HG02623 (cell line): ENCODE data around the gene ATP13A3.

Source experiments
- ATAC-seq: cut with Tn5 transposase; IDR thresholded peaks from one replicate; pipeline ENCODE4 v1.9.1; 2021; ENCODE audit warnings: moderate library complexity; ENCODE audit not compliant: unreplicated experiment

ATP13A3 gene

DNA sequence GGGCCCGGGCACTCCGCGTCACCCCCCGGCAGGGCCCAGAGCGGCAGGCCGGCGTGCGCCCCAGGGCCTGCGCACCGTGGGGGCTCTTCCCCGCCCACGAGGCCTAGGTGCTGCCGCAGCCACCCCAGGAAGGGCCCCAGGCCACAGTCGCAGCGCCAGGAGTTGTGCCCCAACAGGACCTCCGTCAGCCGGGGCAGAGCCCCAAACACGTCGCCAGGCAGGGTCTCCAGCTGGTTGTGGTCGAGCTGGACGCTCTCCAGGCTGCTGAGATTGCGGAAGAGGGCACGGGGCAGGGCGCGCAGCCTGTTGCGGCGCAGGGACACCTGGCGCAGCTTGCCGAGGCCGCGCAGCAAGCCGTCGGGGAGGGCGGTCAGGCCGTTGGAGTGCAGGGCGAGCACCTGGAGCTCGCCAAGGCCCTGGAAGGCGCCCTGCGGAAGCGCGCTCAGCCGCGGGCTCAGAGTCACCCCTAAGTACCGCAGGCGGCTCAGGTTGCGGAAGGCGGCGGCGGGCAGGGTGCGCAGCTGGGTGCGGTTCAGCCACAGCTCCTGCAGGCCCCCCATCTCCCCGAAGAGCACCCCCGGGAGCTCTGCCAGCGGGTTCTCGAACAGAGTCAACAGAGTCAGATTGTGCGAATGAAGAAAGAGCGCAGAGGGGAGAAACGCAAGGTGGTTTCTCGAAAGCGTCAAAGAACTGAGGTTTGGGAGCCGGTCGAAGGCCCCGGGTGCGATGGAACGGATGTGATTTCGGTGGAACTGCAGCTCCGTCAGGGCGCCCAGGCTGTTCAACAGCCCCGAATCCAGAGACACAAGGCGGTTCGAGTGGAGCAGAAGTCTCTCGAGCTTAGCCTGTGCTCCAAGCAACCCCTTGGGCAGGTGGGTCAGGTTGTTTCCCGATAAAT, 89.7 kb downstream of the ATP13A3 start:
- no peak for ATAC-seq

DNA sequence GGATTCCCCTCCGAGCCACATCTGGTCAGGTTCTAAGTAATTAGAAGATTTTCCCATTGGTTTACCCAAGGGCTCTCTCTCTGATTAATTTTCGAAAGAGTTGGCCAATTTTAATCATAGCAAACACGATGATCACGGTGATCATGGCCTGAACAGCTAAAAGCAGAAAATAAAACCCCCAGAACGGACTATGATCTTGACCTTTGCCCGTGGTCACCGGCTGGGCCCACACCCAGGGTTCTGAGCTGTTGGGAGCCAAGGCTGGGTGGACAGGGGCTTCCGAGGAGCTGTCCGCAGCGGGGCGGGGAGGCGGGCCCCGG, 90.3 kb downstream of the ATP13A3 start:
- ATAC-seq = no peak

DNA sequence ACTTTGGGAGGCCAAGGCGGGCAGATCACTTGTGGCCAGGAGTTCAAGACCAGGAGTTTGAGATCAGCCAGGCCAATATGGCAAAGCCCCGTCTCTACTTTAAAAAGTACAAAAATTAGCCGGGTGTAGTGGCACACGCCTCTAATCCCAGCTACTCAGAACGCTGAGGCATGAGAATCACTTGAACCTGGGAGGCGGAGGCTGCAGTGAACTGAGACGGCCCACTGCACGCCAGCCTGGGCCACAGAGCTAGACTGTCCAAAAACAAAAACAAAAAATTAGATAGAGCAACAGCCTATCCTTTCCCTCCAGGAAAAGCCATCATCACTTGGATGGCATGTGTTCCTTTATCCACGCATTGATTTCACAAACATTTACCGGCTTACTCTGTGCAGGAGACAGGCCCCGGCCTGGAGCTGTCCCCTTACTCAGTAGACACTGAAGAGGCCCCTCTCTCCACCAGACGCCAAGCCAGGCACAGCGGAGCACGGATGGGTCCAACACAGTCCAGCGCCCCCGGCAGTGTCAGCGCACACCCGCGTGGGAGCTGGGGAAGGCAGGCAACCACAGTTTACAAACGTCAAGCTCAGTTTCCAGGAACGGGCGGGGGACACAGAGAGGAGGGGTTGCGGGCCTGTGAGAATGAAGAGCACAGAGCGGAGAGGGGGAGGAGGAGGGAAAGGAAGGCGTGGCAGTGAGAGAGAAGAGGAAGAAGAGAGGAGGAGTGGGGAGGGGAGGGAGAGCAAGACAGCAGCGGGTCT, 90.8 kb downstream of the ATP13A3 start:
- ATAC-seq = no peak

DNA sequence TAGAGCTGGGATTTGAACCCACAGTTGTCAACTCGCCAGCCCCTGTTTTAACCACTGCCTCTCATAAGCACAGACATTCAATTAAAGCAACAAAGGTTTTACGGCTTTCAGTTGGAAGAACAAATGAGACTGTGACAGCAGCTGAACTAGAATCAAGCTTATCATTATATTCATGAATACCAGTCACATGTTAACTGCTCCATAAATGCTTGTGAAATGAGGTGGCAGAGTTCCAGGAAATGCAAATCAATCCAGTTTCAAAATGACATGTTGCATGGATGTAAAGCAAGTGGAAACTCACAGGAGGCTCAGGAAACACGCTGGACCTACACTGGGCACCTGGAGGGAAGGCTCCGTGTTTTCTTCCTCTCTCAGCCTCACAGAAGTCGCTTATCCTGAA, 91.6 kb downstream of the ATP13A3 start:
- no peak for ATAC-seq

DNA sequence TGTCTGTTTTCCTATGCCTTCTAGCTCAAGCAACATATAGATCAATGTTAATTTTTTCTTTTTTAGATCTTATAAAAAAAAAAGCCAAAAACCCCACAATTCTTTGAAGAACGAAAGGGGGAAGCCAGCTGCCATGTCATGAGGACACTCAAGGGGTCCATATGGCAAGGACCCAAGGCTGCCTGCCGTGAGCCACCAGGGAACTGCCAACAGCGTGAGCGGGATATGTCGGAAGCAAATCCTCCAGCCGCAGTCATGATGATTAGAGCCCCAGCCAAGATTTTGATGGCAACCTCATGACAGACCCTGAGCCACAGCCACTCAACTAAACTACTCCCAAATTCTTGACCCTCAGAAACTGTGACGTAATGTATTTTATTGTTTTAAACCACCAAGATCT, 94.2 kb downstream of the ATP13A3 start:
- ATAC-seq = no peak

DNA sequence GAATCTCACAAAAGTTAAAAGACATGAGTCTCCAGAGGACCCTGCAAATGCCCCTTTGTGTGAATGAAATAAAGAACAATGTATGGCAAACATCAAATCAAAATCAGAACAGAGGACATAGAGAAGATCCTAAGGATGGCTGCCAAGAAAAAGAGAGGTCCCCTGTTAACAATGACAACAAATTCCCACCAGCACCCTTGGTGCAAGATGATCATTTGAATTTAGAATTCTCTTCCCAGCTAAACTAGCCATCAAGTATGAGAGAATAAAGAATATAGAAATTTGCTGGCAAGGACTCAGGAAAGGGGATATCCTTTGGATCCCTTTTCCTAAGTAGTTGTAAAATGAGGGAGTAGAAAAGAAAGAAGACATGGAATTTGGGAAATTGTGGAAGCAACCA, 96.0 kb downstream of the ATP13A3 start:
- no peak for ATAC-seq

DNA sequence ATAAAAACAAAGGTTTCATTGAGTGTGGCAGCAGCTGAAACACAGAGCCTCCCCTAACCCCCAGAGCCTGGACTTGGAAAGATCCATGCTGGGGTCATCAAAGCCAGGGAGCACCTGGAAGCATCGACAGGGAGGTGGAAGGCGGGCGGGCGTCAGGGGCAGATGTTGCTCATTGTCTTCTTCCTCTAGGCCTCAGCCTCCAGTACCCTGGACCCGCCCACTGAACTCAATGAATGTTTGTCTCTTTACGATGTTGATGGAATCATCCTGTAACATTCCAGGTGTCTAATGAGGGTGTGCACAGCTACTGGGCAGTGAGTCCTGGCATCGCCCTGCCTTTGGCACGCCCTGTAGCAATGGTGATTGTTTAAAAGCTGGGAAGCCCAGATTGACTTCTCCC, 97.5 kb downstream of the ATP13A3 start:
- no peak for ATAC-seq

DNA sequence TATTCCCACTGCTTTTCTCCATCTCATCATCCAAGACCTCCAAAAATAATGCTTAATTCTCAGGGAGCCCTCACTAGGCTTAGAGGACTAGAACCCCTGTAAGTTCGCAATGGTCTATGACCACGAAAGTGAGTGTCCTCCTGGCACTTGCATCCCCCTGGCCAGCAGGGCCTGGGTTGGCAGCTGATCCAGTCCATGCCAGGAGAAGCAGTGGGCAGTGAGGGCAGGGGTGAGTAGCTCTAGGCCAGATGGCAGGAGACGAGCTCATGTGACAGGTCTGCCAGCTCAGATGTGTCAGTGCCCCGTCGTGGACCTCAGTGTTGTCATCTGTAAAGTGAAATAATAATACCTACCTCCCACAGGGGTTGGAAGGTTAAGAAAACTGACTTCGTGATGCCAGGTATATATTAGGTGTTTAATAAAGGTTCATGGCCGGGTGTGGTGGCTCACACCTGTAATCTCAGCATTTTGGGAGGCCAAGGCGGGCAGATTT, 98.8 kb downstream of the ATP13A3 start:
- ATAC-seq = no peak

DNA sequence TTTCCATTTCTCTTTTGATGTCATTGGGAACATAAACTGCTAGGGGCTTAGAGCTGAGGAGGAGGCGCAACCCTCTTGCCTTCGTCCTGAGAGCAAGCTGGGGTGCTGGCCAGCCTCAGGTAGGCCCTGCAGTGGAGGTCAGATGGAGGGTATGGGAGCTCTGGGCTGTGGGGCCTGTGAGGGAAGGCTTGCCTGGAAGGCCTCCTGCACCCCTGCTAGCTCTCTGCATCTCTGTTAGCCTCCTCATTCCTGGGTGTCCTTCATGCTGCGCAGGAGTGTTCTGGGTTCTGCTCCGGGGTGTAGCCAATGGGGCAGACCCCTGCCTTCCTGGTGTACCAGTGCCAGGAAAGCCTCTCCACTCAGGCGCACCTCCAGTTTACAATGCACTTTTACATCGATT, 99.5 kb downstream of the ATP13A3 start:
- no peak for ATAC-seq

DNA sequence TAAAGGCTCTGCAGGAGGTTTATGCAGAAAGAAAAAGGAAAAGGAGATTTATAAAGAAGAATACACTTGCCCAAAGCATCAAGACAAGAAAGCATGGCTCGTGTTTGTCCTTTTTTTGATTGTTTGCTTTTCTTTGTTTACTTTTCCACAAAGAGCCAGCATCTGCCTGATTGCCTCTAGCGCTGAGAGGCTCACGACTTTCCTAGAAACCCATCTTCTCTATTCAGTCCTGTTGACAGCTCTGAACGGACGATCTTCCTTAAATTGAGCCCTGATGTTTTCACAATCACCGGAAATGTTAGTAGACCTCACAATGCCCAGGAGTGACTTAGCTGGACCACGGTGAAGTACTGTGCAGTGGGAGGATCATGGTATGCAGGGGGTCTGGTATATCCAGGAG, 100.2 kb downstream of the ATP13A3 start:
- no peak for ATAC-seq

DNA sequence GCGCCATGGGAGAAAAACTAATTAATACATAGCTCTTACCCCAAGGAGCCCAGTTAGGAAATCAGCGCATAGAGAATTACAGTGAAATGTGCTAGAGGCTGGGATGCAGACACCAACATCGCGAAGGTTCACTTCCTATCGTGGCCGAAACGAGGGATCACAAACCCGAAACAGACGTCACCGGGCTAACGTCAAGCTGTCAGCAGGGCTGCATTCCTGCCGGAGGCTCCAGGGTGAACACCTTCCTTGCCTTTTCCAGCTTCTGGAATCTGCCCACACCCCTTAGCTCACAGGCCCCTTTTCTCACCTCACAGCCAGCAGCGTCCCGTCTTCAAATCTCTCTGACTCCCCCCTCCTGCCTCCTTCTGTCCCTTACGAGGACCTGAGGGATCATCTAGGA, 100.7 kb downstream of the ATP13A3 start:
- no peak for ATAC-seq

DNA sequence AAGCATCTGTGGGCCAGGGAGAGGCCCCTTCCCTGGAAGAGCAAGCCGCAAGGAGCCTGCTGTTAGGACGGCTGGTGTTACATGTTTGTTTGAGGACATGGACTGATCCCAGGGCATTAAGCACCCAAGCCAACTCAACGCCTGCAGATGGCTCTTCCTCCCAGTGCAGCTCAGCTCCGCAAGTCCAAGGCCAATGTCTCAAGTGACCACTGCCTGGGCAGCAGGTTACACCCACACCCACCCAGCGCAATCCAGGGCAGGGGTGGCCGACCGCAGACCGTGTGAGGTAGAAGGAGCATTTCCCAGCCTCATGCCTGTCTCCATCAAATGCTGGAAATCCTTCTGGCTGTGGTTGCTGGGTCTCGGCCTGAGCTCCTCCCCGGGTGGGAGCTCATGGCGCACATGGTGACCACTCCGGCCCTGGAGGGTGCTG, 102.2 kb downstream of the ATP13A3 start:
- no peak for ATAC-seq

DNA sequence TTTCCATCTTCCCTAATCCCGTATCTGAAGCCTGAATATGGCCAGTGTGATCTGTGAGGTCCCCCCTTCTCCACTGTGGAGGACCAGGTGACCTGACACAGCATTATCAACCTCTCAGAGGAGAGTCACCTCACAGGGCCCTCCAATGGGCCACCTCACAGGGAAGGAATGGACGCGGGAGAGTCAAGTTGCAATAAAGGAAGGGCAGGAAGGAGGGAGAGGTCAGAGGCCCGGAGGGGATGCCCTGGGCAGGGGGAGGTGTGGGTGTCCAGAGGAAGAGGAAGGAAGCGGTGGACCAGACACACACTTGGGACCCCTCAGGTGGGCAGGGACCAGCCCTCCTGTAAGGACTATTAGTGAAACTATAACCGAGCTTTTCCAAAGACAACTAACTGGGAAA, 102.6 kb downstream of the ATP13A3 start:
- ATAC-seq = no peak

DNA sequence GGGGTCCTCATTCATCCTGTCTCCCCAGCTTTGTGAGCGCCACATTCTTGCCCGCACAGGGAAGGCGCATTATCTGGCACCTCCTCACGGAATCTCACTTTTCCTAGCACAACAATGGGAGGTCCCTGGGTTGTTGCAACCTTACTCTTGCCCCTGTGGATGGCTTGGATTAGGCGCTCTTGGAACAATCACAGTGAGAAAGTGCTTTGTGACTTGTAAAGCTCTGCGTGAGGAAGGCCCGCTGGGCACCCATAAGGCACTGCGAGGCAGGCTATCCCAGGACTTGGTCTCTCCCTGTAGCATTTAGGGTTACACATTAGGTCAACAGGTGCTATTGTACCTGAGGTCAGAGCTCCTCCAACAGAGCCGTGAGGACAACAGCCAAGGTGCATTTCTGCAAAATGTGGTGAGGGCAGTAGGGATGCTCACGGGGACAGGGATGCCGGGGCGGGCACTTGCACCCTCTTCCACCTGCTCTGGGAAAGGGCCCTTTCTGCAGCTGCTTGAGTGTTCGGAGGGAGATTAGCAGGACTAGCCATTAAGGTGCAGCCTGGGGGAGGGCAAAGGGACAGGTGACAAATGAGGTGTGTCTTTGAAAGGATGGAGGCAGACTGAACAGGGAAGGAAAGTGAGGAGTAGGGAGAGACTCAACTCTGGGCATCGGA, 103.4 kb downstream of the ATP13A3 start:
- no peak for ATAC-seq

DNA sequence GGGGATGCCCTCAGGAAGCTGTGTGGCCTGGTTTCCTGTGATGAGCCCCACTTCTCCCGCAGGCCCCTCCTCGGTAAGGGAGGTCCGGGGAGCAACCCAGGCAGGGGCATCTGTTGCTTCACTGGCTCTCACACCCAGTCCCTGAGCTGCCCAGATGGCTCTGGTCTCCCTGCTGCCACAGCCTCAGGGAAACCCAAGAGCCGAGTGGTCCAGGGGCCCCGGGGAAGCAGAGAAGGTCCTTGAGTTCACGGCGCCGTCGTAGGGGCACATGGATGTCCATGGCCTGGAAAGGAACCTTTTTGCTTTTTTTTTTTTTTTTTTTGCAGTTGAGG, 103.9 kb downstream of the ATP13A3 start:
- no peak for ATAC-seq

DNA sequence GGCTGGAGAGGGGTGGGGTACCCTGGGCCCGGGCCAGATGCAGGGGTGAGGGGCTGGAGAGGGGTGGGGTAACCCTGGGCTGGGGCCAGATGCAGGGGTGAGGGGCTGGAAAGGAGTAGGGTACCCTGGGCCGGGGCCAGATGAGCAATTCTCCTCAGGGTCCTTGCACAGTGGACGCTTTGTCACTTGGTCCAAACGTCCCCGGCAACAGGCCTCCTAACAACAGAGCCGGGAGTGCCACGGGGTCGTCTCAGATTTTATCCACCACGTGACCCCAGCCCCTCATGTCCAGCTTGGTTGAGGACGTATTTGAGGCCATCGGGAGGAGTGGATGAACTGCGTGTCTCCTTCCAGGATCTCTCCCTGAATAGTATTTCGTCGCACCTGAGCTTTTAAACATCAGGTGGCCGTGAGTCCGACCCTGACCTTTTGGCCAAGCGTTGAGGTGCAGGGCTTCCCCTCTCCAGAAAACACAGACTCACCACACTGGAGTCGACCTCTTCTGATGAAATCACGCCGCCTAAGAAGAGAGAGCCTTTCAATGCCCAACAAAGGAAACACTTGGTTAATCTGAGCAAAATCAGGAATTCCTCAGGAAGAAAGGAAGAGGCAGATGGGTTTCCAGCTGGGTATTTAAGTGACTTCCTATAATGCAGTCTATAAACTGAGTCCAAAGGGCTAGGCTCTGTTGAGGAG, 104.5 kb downstream of the ATP13A3 start:
- ATAC-seq = no peak

DNA sequence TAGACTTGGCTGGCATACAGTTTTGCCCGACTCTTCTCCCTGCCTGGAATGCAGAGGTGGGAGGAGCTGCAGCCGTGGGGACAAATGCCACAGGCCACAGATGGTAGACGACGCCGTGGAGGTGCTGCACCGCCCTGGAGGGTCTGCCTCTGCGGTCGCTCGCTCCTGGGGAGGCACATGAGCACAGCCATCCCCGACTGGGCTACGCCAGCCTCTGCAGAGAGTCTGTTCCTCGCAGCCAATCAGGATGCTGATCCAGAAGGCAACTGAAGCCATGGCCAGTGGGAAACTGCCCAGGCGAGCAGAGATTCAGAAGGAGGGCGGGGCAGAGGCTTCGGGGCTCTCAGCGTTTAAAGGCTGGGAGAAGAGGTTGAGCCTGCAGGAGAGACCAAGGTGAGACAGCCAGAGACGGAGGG, 105.3 kb downstream of the ATP13A3 start:
- ATAC-seq = no peak

DNA sequence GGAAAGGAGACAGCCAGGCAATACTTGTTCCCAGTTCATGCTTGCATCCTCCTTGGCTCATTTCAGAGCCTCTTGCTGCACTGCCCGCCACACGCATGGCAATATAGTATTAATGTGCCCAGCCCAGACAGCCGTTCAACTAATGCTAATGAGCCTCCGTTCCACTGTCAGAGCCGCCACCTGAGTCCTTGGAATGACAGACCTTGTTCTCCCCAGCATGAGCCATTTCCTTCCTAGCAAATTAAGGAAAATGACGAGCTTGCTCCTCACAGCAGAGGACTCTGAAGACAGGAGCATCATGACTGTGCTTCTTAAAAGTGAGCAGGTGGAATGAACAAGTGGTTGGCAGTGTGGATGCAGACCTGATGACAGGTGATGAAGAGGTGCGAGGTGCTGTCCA, 106.5 kb downstream of the ATP13A3 start:
- no peak for ATAC-seq

DNA sequence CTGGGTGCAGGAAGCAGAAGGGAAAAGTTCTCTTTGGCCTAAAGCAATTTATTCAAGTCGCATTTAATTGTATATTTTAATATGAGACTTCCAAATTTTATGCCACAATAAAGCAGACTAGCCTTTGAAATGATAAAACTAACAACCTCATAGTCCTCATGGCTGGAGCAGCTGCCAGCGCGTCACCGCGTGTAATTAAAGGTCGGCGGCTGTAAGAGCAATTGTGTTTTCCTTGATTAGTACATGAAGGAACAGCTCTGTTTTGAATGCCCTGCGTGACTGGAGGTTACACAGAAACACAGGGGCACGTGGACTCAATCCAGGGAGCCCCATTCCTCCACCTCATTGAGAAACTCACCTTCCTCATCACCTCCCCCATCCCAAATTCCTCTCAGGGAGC, 107.2 kb downstream of the ATP13A3 start:
- no peak for ATAC-seq

DNA sequence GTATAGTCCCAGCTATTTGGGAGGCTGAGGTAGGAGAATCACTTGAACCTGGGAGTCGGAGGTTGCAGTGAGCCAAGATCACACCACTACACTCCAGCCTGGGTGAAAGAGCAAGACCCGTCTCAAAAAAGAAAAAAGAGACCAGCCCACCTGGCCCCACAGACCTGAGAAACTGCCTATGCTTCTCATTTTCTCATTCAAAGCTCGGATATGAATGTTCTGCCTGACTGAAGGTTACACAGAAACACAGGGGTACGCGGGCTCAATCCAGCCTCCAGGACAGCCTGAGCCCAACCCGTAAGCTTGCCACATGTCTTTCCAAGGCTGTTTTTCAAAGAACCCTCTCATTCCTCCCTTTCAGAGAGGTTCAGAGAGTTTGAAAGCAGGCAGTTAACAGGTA, 107.6 kb downstream of the ATP13A3 start:
- no peak for ATAC-seq

DNA sequence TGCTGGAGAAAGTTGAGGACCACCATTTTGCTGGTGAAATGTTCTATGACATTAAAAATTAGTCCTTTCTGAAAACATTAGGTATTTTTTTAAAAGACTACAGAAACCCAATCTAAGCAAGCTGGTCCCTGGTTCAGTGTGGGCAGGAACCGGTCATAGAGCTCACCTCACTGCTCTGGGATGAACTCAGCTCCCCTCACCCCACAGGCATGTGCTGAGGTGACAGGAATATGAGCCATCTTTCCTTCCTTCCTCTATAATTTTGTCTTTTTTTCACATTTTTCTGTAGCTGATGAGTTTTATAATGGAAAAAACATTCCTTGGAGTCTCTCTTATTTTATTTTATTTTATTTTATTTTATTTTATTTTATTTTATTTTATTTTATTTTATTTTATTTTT, 109.1 kb downstream of the ATP13A3 start:
- ATAC-seq = no peak
